Endodermal cell (in vitro differentiated cells): ENCODE results near the gene LIN28A. TPM values are rescaled to one million over a fixed set of nuclear protein-coding genes. Genes with fewer than 3 reads are reported as not detected.
A peak's percentile ranks its signal among the peaks of the same experiment; 100 is the strongest.

Experiments
- DNase-seq: peaks from one replicate; pipeline ENCODE4 v3.0.0-alpha.2; 2017
- H3K27ac ChIP-seq: 2 replicates; pipeline ENCODE4 v1.5.1; 2013; ENCODE audit warnings: mild to moderate bottlenecking, low read depth, low read length, moderate library complexity
- H3K27me3 ChIP-seq: 2 replicates; pipeline ENCODE4 v1.6.1; 2013; ENCODE audit warnings: mild to moderate bottlenecking, low read length, moderate library complexity; ENCODE audit not compliant: insufficient read depth, control insufficient read depth, poor library complexity, severe bottlenecking
- H3K36me3 ChIP-seq: 2 replicates; pipeline ENCODE4 v1.7.0; 2013; ENCODE audit warnings: mild to moderate bottlenecking, low read length, moderate library complexity; ENCODE audit not compliant: control insufficient read depth, insufficient read depth
- H3K4me1 ChIP-seq: one replicate; pipeline ENCODE4 v1.7.0; 2013; ENCODE audit warnings: low read length; ENCODE audit not compliant: control insufficient read depth, insufficient read depth
- H3K4me3 ChIP-seq: 2 replicates; pipeline ENCODE4 v1.5.1; 2013; ENCODE audit warnings: mild to moderate bottlenecking, low read length, moderate library complexity
- H3K9ac ChIP-seq: 2 replicates; pipeline ENCODE4 v1.6.1; 2013; ENCODE audit warnings: mild to moderate bottlenecking, low read length, moderate library complexity; ENCODE audit not compliant: poor library complexity, severe bottlenecking; ENCODE audit errors: extremely low read depth
- H3K9me3 ChIP-seq: 2 replicates; pipeline ENCODE4 v1.6.1; 2013; ENCODE audit warnings: mild to moderate bottlenecking, low read length, moderate library complexity; ENCODE audit not compliant: control insufficient read depth
- H3K27ac Mint-ChIP-seq: 2 replicates; pipeline ENCODE4 v1.8.0; 2020; ENCODE audit warnings: mixed read lengths
- H3K27me3 Mint-ChIP-seq: 2 replicates; pipeline ENCODE4 v1.8.0; 2021; ENCODE audit warnings: mild to moderate bottlenecking, mixed read lengths; ENCODE audit not compliant: insufficient read depth
- H3K36me3 Mint-ChIP-seq: 2 replicates; pipeline ENCODE4 v1.8.0; 2020; ENCODE audit warnings: low read depth, mixed read lengths
- H3K4me1 Mint-ChIP-seq: 2 replicates; pipeline ENCODE4 v1.8.0; 2020; ENCODE audit warnings: mixed read lengths
- H3K4me3 Mint-ChIP-seq: 2 replicates; pipeline ENCODE4 v1.8.0; 2020; ENCODE audit warnings: mild to moderate bottlenecking, moderate library complexity, mixed read lengths
- H3K9me3 Mint-ChIP-seq: 2 replicates; pipeline ENCODE4 v1.8.0; 2020; ENCODE audit warnings: mild to moderate bottlenecking, mixed read lengths
- WGBS, 2 experiments: methylation state at CpG; one replicate each; pipeline versions ENCODE4 v1.1.5 to v1.1.7; 2013; ENCODE audit warnings: missing lambda C conversion rate in 2 of 2, mixed read lengths in 1 of 2; ENCODE audit not compliant: insufficient coverage in 1 of 2, insufficient read length in 1 of 2; 5-methylcytosine and 5-hydroxymethylcytosine counted together
- total RNA-seq, 2 donors: library from RNA; stranded (reverse); fragmentation: NEBNext Ultra II Directional in 1 of 2; extraction: Animal tissue kit (Norgen Biotek cat#: 25700) in 1 of 2; gene quantifications; 2 replicates in 1 of 2; 3 replicates in 1 of 2; pipeline ENCODE4 v1.2.1, GENCODE V29; 2021
- TF ChIP-seq, protein P1 (sequence below): fragments of 200-600 bp; sonication (generic); conservative IDR thresholded peaks from 2 replicates; pipeline ENCODE4 v1.5.0; 2021; ENCODE audit warnings: antibody characterized with exemption, mild to moderate bottlenecking

LIN28A gene
- total RNA-seq, 2 donors from 2014 or later = 867 to 1,041 TPM

DNA sequence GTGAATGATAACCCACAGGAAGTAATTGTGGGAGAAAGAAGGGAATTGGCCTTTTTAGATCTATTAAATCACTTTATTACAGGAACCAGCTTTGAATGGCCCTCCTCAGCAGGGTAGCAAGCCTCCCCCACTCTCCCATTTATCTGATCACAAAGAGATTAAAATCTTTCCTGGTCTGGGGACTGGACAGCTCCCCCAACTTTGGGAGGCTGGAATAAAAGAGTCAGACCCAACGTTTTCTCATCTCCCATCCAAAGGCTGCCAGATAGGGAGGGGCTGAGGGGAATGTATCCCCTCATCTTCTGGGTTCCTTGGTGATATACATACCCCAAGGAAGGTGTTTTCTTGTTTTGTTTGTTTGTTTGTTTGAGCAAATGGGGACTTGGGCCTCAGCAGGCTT lies 2.4 kb downstream of the LIN28A start:
- peaks cover 50% of the 10 kb centered on the region for H3K36me3 ChIP-seq
- H3K4me3 ChIP-seq = peak overlapping the region; percentile 99
- peaks cover 12% of the 10 kb centered on the region for H3K4me1 ChIP-seq
- no peak overlapping the region for H3K27ac ChIP-seq
- Mint-ChIP-seq H3K27me3 (peaks cover 2% of the 10 kb centered on the region), H3K4me1 (peaks cover 56% of the 10 kb centered on the region), H3K4me3 (peak overlapping the region; percentile 99), H3K27ac (peak overlapping the region; percentile 98), H3K36me3 (peaks cover 59% of the 10 kb centered on the region), H3K9me3 (no peaks in the 10 kb centered on the region)
- 18% methylated on average over 1 of the region's 1 CpG; no CpG with 5 or more reads in 1 of the 2 experiments for WGBS, 2 experiments
- H3K9me3 ChIP-seq = no peaks in the 10 kb centered on the region
- no peaks in the 10 kb centered on the region for H3K27me3 ChIP-seq
- peak overlapping the region; percentile 99 for H3K9ac ChIP-seq
- TF ChIP-seq, protein P1, sequence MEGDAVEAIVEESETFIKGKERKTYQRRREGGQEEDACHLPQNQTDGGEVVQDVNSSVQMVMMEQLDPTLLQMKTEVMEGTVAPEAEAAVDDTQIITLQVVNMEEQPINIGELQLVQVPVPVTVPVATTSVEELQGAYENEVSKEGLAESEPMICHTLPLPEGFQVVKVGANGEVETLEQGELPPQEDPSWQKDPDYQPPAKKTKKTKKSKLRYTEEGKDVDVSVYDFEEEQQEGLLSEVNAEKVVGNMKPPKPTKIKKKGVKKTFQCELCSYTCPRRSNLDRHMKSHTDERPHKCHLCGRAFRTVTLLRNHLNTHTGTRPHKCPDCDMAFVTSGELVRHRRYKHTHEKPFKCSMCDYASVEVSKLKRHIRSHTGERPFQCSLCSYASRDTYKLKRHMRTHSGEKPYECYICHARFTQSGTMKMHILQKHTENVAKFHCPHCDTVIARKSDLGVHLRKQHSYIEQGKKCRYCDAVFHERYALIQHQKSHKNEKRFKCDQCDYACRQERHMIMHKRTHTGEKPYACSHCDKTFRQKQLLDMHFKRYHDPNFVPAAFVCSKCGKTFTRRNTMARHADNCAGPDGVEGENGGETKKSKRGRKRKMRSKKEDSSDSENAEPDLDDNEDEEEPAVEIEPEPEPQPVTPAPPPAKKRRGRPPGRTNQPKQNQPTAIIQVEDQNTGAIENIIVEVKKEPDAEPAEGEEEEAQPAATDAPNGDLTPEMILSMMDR = no peak
- DNase-seq = no peak

DNA sequence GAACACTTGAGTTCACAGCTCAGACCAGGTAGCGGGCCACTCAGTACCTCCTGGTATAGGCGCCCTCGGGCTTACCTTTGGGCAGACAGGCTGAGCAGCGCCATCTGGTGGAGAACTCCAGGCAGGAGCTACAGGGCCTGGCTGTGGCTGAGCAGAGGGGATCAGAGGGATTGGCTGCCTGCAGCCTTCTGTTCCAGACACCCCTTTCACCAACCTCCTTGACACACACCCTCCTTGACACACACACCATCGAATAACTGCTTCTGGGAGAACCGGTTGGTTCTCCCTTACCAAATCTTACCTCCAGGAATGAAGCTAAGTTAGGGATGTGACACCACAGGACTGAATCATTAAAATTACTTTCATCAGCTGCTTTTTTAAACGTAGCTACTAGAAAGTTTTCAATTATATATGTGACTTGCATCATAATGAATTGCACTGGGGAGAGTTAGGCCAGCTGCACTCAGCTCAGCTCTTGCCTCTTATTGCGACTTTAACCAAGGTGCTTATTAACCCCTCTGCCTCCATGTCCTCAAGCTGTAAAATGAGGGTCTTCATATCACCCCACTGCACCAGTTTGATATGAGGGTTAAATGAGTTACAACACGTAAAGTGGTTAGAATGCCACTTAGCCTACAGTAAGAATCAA lies 6.6 kb downstream of the LIN28A start:
- Histone ChIP-seq H3K4me1 (peaks cover 30% of the 10 kb centered on the region), H3K4me3 (peak overlapping the region; percentile 73), H3K36me3 (peaks cover 70% of the 10 kb centered on the region), H3K27me3 (no peaks in the 10 kb centered on the region), H3K9me3 (no peaks in the 10 kb centered on the region), H3K27ac (peak overlapping the region; percentile 4), H3K9ac (peak overlapping the region; percentile 83)
- Mint-ChIP-seq H3K27me3 (no peaks in the 10 kb centered on the region), H3K9me3 (no peaks in the 10 kb centered on the region), H3K27ac (peak overlapping the region; percentile 98), H3K4me3 (peak overlapping the region; percentile 99), H3K36me3 (peaks cover 72% of the 10 kb centered on the region), H3K4me1 (peaks cover 72% of the 10 kb centered on the region)
- 23 to 25% methylated on average over 6 to 9 of the region's 9 CpGs for WGBS, 2 experiments
- TF ChIP-seq, protein P1 = peak; percentile 98
- peak; percentile 98 for DNase-seq

DNA sequence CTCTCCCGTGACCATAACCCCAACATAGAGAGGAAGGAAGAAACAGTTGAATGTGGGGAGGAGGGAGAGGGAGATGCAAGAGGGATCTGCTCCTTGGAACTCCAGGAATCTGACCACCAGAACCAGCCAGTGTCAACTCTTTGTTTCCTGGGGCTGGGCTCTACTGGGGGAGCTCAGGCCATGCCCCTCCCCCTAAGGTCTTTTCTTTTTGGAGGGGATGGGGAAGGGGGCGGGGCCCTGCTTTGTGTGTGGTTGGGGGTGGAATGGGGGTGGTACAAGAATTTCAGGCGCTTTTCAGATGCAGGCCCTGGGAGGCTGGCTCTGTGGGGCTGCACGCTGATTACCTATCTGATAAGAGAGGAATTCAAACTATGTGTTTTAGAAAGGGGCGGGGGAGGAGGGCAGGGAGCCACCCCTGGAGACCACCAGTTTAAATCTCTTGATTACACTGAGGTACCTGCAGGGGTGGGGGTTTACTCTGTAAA lies 8.3 kb downstream of the LIN28A start:
- no peaks in the 10 kb centered on the region for H3K27me3 ChIP-seq
- Mint-ChIP-seq H3K27ac (peak overlapping the region; percentile 98), H3K4me1 (peaks cover 65% of the 10 kb centered on the region), H3K27me3 (no peaks in the 10 kb centered on the region), H3K36me3 (peaks cover 70% of the 10 kb centered on the region), H3K4me3 (peak overlapping the region; percentile 99), H3K9me3 (no peaks in the 10 kb centered on the region)
- peak overlapping the region; percentile 74 for H3K4me3 ChIP-seq
- H3K36me3 ChIP-seq = peaks cover 68% of the 10 kb centered on the region
- H3K4me1 ChIP-seq = peaks cover 34% of the 10 kb centered on the region
- 0 to 3% methylated on average over 1 to 5 of the region's 5 CpGs for WGBS, 2 experiments
- peak overlapping the region; percentile 83 for H3K9ac ChIP-seq
- peak overlapping the region; percentile 90 for H3K27ac ChIP-seq
- DNase-seq = peak; percentile 98
- TF ChIP-seq, protein P1 = no peak
- no peaks in the 10 kb centered on the region for H3K9me3 ChIP-seq
